ENCODE measurements around the gene IKZF4.
"Not testable (repeated sequence)": the region's sequence is repeated elsewhere in the genome, so short reads cannot be mapped to it uniquely, and the experiment has no call there.

IKZF4 gene

DNA sequence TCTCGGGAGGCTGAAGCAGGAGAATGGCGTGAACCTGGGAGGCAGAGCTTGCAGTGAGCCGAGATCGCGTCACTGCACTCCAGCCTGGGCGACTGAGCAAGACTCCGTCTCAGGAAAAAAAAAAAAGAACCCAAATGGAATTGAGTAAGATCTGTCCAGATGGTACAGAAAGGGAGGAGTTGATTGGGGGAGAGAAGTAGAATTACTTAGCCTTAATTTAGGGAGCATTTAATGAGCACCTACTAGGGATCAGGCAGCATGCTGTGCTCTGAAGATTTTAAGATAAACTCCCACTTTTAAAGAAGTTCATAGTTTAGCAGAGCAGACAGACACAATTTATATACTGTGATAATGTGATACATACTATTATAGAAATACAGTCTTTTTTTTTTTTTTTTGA is 42.5 kb upstream of the IKZF4 start:
- TF ChIP-seq ZFX (IDR thresholded peaks at IDR 0.05; ENCODE audit: borderline replicate concordance) = no peak
- TF ChIP-seq, protein P1, sequence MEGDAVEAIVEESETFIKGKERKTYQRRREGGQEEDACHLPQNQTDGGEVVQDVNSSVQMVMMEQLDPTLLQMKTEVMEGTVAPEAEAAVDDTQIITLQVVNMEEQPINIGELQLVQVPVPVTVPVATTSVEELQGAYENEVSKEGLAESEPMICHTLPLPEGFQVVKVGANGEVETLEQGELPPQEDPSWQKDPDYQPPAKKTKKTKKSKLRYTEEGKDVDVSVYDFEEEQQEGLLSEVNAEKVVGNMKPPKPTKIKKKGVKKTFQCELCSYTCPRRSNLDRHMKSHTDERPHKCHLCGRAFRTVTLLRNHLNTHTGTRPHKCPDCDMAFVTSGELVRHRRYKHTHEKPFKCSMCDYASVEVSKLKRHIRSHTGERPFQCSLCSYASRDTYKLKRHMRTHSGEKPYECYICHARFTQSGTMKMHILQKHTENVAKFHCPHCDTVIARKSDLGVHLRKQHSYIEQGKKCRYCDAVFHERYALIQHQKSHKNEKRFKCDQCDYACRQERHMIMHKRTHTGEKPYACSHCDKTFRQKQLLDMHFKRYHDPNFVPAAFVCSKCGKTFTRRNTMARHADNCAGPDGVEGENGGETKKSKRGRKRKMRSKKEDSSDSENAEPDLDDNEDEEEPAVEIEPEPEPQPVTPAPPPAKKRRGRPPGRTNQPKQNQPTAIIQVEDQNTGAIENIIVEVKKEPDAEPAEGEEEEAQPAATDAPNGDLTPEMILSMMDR (IDR thresholded peaks at IDR 0.05) = no peak
- H3K27ac ChIP-seq = no peak overlapping the region

DNA sequence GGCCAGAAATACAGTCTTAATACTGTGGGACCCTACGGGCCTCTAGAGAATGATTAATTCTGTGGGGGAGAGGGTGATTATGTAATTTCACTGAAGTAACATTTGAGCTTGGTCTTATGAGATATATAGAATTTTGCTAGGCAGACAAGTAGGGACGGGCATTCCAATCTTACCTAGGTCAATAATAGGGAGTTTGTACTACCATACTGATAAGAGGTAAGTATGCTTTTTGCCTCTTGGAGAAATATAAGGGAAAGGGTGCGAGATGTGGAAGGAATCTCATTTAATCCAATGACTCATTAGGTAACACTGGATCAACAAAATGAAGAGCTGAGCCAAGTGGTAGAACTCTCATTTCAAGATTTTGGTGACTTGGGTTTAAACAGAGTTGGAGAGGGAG is 41.8 kb upstream of the IKZF4 start:
- TF ChIP-seq ZFX (IDR thresholded peaks at IDR 0.05; ENCODE audit: borderline replicate concordance) = no peak
- TF ChIP-seq, protein P1 (IDR thresholded peaks at IDR 0.05) = no peak
- H3K27ac ChIP-seq = no peak overlapping the region

DNA sequence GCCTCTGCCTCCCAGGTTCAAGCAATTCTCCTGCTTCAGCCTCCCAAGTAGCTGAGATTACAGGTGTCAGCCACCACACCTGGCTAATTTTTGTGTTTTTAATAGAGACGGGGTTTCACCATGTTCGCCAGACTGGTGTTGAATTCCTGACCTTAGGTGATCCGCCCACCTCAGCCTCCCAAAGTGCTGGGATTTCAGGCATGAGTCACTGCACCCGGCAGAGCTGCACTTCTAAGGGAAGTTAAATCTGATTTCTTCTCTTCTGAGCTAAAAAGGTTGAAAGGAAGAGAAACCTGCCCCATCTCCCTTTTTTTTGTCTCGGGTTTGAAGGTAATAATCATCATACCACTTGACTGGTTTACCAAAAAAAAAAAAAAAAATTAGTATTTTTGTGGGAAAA is 39.0 kb upstream of the IKZF4 start:
- not testable (repeated sequence) for H3K27ac ChIP-seq

DNA sequence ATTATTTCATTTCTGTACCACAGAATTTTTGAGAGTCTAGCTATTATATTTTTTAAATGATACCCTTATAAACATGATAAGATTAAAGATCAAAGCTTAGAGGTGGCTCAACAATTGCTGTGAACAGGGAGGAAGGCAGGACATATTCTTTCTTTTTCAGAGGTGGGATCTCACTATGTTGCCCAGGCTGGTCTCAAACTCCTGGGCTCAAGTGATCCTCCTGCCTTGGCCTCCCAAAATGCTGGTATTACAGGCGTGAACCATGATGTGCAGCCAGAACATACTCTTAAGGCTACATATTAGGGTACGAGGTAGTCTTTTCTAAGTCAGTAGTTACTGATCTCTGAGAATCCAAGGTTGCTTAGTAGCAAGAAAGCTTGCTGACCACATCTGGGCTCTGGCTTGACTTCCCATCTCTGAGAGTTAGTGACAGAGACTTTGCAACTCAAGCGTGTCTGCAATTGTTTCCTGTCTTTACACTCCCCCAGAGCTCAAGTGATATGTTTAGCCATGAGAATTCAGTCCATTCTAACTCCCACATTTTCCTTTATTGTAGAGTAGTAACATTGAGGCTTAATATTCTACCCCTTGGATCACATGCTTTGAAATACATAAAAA is 38.4 kb upstream of the IKZF4 start:
- no peak for TF ChIP-seq ZFX (IDR thresholded peaks at IDR 0.05; ENCODE audit: borderline replicate concordance)
- TF ChIP-seq, protein P1 (IDR thresholded peaks at IDR 0.05) = no peak
- H3K27ac ChIP-seq = no peak overlapping the region

DNA sequence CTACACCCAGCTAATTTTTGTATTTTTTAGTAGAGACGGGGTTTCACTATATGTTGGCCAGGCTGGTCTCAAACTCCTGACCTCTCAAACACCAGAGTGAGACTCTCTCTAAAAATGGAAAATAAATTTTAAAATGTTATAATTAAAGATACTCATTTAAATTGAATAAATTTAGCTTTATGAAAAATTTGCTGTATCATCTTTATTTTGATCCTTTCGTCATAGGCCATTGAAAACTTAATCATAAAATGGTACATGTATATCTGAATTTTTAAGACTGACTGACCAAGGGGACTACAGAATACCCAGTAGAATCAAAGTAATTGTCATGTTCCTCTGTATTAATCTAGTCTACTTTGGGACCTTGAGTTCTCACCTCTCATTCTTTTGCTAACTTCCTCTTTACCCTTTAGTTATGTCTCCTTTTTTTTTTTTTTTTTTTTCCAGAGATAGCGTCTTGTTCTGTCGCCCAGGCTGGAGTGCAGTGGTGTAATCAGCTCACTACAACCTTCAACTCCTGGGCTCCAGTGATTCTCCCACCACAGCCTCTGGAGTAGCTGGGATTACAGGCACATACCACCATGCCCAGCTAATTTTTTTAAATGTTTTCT is 37.5 kb upstream of the IKZF4 start:
- no peak overlapping the region for H3K27ac ChIP-seq
- TF ChIP-seq, protein P1 (IDR thresholded peaks at IDR 0.05) = no peak
- no peak for TF ChIP-seq ZFX (IDR thresholded peaks at IDR 0.05; ENCODE audit: borderline replicate concordance)

DNA sequence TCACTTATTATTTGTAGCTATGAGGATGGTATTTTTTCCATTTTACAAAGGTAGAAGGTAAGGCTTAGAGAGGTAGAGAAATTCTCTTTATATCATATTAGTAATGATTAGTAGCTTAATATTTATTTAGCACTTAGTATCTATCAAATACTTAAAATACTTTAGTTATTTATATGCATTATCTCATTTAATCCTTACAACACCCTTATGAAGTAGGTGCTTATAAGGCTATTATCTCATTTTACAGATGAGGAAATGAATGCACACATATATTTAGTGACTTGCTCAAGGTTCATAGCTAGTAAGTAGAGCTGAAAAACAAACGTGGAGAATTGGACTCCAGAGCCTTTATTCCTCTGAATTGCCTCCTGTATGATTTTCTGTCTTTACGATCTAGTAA is 36.0 kb upstream of the IKZF4 start:
- no peak for TF ChIP-seq ZFX (IDR thresholded peaks at IDR 0.05; ENCODE audit: borderline replicate concordance)
- TF ChIP-seq, protein P1 (IDR thresholded peaks at IDR 0.05) = no peak
- no peak overlapping the region for H3K27ac ChIP-seq

DNA sequence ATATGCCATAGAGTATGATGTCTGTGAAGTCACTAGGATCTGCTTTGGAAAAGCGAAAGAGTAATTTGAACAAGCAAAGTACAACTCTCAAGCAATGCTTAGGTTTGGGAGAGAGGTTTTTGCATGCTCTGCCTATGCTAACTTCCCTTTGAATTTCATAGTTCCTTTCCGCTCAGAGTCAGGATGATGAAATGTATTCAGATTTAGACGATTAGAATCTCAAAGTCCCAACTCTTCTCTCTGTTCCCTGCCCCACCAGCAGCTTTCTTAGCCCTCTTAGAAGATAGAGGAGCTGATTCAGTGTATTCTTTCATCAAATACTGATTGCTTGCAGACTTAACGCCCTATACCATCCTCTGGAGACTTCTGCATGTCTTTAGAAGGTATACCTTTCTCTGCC is 35.5 kb upstream of the IKZF4 start:
- TF ChIP-seq, protein P1 (IDR thresholded peaks at IDR 0.05) = no peak
- no peak for TF ChIP-seq ZFX (IDR thresholded peaks at IDR 0.05; ENCODE audit: borderline replicate concordance)
- no peak overlapping the region for H3K27ac ChIP-seq

DNA sequence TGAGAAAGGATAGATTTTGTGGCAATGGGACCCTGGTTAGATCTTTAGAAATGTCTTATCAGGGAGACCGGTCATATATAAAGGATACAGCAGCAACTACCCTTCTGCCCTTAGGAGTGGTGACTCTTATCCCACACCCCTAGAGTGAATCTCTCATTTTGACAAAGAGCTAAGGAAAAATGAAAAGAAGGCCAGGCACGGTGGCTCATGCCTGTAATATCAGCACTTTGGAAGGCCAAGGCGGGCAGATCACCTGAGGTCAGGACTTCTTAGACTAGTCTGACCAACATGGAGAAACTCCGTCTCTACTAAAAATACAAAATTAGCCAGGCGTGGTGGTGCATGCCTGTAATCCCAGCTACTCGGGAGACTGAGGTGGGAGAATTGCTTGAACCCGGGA is 34.9 kb upstream of the IKZF4 start:
- not testable (repeated sequence) for H3K27ac ChIP-seq
